HG03095 (cell line): ENCODE data around the gene TSPAN11.

Source experiments
- ATAC-seq: cut with Tn5 transposase; IDR thresholded peaks from one replicate; pipeline ENCODE4 v1.9.1; 2021; ENCODE audit warnings: moderate library complexity; ENCODE audit not compliant: unreplicated experiment

TSPAN11 gene

DNA sequence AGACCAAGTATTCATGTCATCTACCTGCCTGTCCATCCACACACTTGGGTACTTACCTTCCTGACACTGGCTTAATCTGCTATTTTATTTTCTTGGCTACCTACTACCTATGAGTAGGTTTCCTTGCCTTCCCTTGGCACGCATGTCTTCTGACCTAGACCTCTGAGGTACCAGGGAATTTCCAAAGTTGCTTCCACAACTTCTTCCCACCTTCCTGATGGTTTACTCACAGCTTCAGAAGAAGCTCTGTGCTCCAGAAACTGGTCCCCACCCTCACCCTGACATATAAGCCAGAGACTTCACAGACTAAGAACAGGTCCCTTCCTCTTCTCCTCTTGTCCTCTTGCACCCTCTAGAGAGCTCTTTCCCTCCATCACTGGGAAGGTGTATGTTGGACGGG is 111.4 kb downstream of the TSPAN11 start:
- ATAC-seq, result no peak

GRCh38 chr12:31041033-31041564 is 114.6 kb downstream of the TSPAN11 start:
- no peak for ATAC-seq
